Caco-2 (cell line): ENCODE data around the gene HACL1. TPM values are rescaled to one million over a fixed set of nuclear protein-coding genes. Genes with fewer than 3 reads are reported as not detected.

Experiments used
- BruUV-seq: library from RNA; stranded (reverse); fragments of 400-500 nt; replicated peaks from 2 replicates; lab custom pipeline; 2021; lab: Mats Ljungman, UMichigan
- CTCF ChIA-PET: fragments of 300-600 bp; sonication (Branson Sonifier 250); formaldehyde crosslinking; loops from one replicate; lab custom pipeline; 2022; ENCODE audit warnings: antibody characterized with exemption; lab: Charles Lee
- POLR2A ChIA-PET: fragments of 300-600 bp; sonication (Branson Sonifier 250); formaldehyde crosslinking; loops from one replicate; lab custom pipeline; 2022; ENCODE audit warnings: antibody characterized with exemption; lab: Charles Lee
- DNase-seq, 2 experiments: peaks; one replicate each; pipeline versions ENCODE4 v3.0.0 to v3.0.0-alpha.2; 2020 to 2022
- H3K27me3 ChIP-seq: replicated peaks from 2 replicates; pipeline ENCODE4 v1.6.0; 2011; ENCODE audit warnings: low read length; ENCODE audit not compliant: control insufficient read depth, insufficient read depth
- H3K36me3 ChIP-seq: 2 replicates; pipeline ENCODE4 v1.5.1; 2011; ENCODE audit warnings: low read length; ENCODE audit not compliant: control insufficient read depth, insufficient read depth
- H3K4me1 ChIP-seq: fragments of 250-450 bp; sonication (Bioruptor Pico); 2 replicates; pipeline ENCODE4 v1.5.1; 2020; ENCODE audit warnings: mild to moderate bottlenecking
- H3K4me3 ChIP-seq: 2 replicates; pipeline ENCODE4 v1.5.1; 2011; ENCODE audit warnings: low read depth, mild to moderate bottlenecking, control low read depth, low read length
- H3K9me3 ChIP-seq: fragments of 250-450 bp; sonication (Bioruptor Pico); 2 replicates; pipeline ENCODE4 v1.5.1; 2020; ENCODE audit warnings: mild to moderate bottlenecking, moderate library complexity
- H3K27ac Mint-ChIP-seq: one replicate; pipeline ENCODE4 v1.8.0; 2022; ENCODE audit warnings: mixed read lengths; ENCODE audit not compliant: unreplicated experiment
- H3K27me3 Mint-ChIP-seq: one replicate; pipeline ENCODE4 v1.8.0; 2022; ENCODE audit warnings: mixed read lengths; ENCODE audit not compliant: insufficient read depth, unreplicated experiment
- H3K36me3 Mint-ChIP-seq: one replicate; pipeline ENCODE4 v1.8.0; 2022; ENCODE audit warnings: mild to moderate bottlenecking, mixed read lengths; ENCODE audit not compliant: insufficient read depth, unreplicated experiment
- H3K4me1 Mint-ChIP-seq: one replicate; pipeline ENCODE4 v1.8.0; 2022; ENCODE audit warnings: low read depth, mixed read lengths; ENCODE audit not compliant: unreplicated experiment
- H3K4me3 Mint-ChIP-seq: one replicate; pipeline ENCODE4 v1.8.0; 2022; ENCODE audit warnings: mild to moderate bottlenecking, moderate library complexity, mixed read lengths; ENCODE audit not compliant: unreplicated experiment
- H3K9me3 Mint-ChIP-seq: one replicate; pipeline ENCODE4 v1.8.0; 2022; ENCODE audit warnings: mixed read lengths; ENCODE audit not compliant: unreplicated experiment
- intact Hi-C: fragments of 100-400 bp; cut with micrococcal nuclease; formaldehyde crosslinking; loops from one replicate; pipeline ENCODE4 v1.10.0; 2022; ENCODE audit not compliant: unreplicated experiment
- total RNA-seq: library from RNA; stranded (reverse); gene quantifications from 2 replicates; pipeline ENCODE4 v1.2.3, GENCODE V29; 2022
- TF ChIP-seq, protein P1 (sequence below), 2 experiments: fragments of 200-600 bp in 1 of 2; IDR thresholded peaks; 1 replicate in 1 of 2; 2 replicates in 1 of 2; pipeline versions ENCODE4 v1.5.1 to v1.8.0; 2011 to 2022; ENCODE audit warnings: antibody characterized with exemption in 1 of 2, control low read depth in 1 of 2, inconsistent platforms in 1 of 2, low read depth in 1 of 2, low read length in 1 of 2, mild to moderate bottlenecking in 1 of 2, moderate library complexity in 1 of 2; ENCODE audit not compliant: insufficient read depth in 1 of 2, severe bottlenecking in 1 of 2, unreplicated experiment in 1 of 2

Gene HACL1
- total RNA-seq, 1 experiment from 2014 or later = 48.1 TPM

DNA sequence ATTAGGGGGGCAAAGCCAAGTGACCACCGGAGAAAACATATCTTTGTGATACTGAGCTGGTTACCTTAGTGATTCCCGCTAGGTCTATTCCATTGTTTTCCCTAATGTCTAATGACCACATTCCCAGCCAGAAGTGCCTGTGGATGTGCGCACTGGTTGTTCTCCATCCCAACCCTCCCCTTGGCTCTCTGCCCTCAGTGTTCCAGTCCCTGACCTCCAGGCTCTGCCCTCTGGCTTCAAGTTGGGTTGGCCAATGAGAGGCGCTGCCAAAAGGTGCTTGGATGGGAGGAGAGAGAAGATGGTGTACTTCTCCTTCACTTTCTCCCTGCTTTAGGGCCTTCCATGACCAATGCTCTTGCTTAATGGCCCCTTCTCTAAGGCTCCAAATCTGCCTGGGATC lies 82.3 kb downstream of the HACL1 start:
- H3K4me3 ChIP-seq = no peak overlapping the region
- H3K4me1 Mint-ChIP-seq = peaks cover 5% of the 10 kb centered on the region
- no TSS peak for BruUV-seq
- ChIA-PET CTCF (no interaction called here), POLR2A (no interaction called here)
- no peaks in the 10 kb centered on the region for H3K9me3 Mint-ChIP-seq
- no peak for DNase-seq
- TF ChIP-seq, protein P1, sequence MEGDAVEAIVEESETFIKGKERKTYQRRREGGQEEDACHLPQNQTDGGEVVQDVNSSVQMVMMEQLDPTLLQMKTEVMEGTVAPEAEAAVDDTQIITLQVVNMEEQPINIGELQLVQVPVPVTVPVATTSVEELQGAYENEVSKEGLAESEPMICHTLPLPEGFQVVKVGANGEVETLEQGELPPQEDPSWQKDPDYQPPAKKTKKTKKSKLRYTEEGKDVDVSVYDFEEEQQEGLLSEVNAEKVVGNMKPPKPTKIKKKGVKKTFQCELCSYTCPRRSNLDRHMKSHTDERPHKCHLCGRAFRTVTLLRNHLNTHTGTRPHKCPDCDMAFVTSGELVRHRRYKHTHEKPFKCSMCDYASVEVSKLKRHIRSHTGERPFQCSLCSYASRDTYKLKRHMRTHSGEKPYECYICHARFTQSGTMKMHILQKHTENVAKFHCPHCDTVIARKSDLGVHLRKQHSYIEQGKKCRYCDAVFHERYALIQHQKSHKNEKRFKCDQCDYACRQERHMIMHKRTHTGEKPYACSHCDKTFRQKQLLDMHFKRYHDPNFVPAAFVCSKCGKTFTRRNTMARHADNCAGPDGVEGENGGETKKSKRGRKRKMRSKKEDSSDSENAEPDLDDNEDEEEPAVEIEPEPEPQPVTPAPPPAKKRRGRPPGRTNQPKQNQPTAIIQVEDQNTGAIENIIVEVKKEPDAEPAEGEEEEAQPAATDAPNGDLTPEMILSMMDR (IDR thresholded peaks at IDR 0.05; ENCODE audit: insufficient read depth in 1 of 2, low read depth in 1 of 2, low read length in 1 of 2, severe bottlenecking in 1 of 2, unreplicated experiment in 1 of 2) = no peak
- no peaks in the 10 kb centered on the region for H3K27me3 ChIP-seq
- no peaks in the 10 kb centered on the region for H3K9me3 ChIP-seq
- H3K27me3 Mint-ChIP-seq = no peaks in the 10 kb centered on the region
- no peak overlapping the region for H3K4me3 Mint-ChIP-seq
- H3K36me3 Mint-ChIP-seq = no peaks in the 10 kb centered on the region
- no peak overlapping the region for H3K27ac Mint-ChIP-seq
- no peaks in the 10 kb centered on the region for H3K36me3 ChIP-seq
- intact Hi-C loops = no loop called here
- no peaks in the 10 kb centered on the region for H3K4me1 ChIP-seq

DNA sequence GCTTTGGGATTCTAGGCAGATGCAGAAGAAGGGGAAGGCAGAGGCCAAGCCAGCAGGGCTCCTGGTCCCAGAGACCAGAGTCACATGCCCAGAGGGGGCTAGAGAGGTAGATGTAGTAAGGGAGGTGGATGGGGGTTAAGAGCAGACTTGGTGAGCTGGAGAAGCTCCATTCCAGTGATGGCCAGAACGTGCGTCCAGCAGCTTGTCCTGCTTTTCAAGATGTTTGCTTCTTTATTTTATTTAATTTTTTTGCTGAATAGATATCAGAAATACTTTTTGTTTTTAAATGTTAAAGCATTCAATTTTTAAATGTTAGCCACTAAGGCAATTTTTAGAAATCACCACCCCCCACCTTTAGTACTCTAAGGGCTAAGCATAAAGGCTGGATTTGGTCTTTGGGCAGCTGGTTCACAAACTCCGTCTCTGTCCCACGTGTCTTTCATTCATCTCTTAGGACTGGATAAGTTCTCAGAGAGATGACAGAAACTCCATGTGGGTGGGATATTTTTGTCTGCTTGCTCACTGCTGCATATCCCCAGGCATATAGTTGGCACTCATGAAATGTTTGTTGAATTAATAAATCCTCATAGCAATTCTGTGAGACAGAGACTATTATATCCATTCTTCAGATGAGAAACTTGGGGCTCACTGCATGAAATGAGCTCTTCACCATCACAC lies 86.6 kb downstream of the HACL1 start:
- TF ChIP-seq, protein P1 (IDR thresholded peaks at IDR 0.05; ENCODE audit: insufficient read depth in 1 of 2, low read depth in 1 of 2, low read length in 1 of 2, severe bottlenecking in 1 of 2, unreplicated experiment in 1 of 2) = no peak
- ChIA-PET POLR2A (no interaction called here), CTCF (no interaction called here)
- Mint-ChIP-seq H3K4me3 (no peak overlapping the region), H3K36me3 (no peaks in the 10 kb centered on the region), H3K27me3 (no peaks in the 10 kb centered on the region), H3K27ac (no peak overlapping the region), H3K4me1 (no peaks in the 10 kb centered on the region), H3K9me3 (no peaks in the 10 kb centered on the region)
- Histone ChIP-seq H3K27me3 (no peaks in the 10 kb centered on the region), H3K4me3 (no peak overlapping the region), H3K36me3 (no peaks in the 10 kb centered on the region), H3K4me1 (no peaks in the 10 kb centered on the region), H3K9me3 (no peaks in the 10 kb centered on the region)
- no peak for DNase-seq
- intact Hi-C loops = no loop called here
- BruUV-seq = no TSS peak

DNA sequence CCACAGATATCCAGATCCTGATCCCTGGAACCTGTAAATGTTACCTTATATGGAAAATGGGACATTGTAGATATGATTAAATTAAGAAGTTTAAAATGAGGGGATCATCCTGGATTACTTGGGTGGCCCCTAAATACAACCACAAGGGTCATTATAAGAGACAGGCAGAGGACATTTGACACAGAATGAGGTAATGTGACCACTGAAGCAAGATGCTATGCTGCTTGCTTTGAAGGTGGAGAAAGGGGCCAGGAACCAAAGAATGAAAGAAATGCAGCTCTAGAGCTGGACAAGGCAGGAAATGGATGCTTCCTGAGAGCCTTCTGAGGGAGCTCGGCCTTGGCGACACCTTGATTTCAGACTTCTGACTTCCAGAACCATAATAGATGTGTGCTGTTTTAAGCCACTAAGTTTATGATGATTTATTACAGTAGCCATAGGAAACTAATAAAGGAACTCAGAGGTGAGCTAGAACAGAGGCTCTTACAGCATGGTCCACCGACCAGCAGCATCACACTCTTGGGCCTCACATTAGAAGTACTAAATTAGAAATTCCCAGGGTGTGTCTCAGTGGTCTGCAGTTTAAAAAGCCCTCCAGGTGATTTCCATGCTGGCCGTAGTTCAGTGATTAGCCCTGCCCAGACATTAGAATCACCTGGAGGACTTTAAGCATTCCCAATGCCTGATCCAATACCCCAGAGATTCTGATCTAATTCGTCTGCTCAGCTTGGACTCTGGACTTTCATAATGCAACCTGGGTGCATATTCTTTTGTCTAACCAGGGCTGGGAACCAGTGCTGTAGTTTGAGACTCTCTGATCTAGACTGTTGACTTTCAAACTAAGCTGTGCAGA lies 87.3 kb downstream of the HACL1 start:
- CTCF ChIA-PET = no interaction called here
- intact Hi-C loops = no loop called here

More for the DNA sequence above, 87.3 kb downstream of the HACL1 start:
- POLR2A ChIA-PET = no interaction called here
- Mint-ChIP-seq H3K36me3 (no peaks in the 10 kb centered on the region), H3K27me3 (no peaks in the 10 kb centered on the region), H3K4me3 (no peak overlapping the region), H3K9me3 (no peaks in the 10 kb centered on the region), H3K4me1 (no peaks in the 10 kb centered on the region), H3K27ac (no peak overlapping the region)
- no peaks in the 10 kb centered on the region for H3K4me1 ChIP-seq
- no peaks in the 10 kb centered on the region for H3K9me3 ChIP-seq
- no peaks in the 10 kb centered on the region for H3K27me3 ChIP-seq
- no peak overlapping the region for H3K4me3 ChIP-seq
- DNase-seq = no peak
- TF ChIP-seq, protein P1 (IDR thresholded peaks at IDR 0.05; ENCODE audit: insufficient read depth in 1 of 2, low read depth in 1 of 2, low read length in 1 of 2, severe bottlenecking in 1 of 2, unreplicated experiment in 1 of 2) = no peak
- no TSS peak for BruUV-seq
- H3K36me3 ChIP-seq = no peaks in the 10 kb centered on the region
